DND-41 (cell line): ENCODE measurements around the gene UPB1.

Source experiments
- ATAC-seq: fragments of 200-7000 bp; cut with Tn5 transposase; 3 replicates; pipeline ENCODE4 v1.9.1; 2021; ENCODE audit warnings: low read depth; ENCODE audit not compliant: insufficient read depth
- DNase-seq: peaks from one replicate; pipeline ENCODE4 v3.0.0-alpha.2; 2020
- H2AFZ ChIP-seq: 2 replicates; pipeline ENCODE4 v1.6.0; 2012; ENCODE audit warnings: low read depth, low read length
- H3K27ac ChIP-seq: 2 replicates; pipeline ENCODE4 v1.5.1; 2012; ENCODE audit warnings: low read length, inconsistent platforms
- H3K27me3 ChIP-seq: fragments of 200-600 bp; sonication (generic); 2 replicates; pipeline ENCODE4 v1.6.0; 2012; ENCODE audit warnings: low read length, mild to moderate bottlenecking, inconsistent platforms; ENCODE audit not compliant: insufficient read depth, poor library complexity
- H3K36me3 ChIP-seq: 2 replicates; pipeline ENCODE4 v1.5.1; 2012; ENCODE audit warnings: low read length, inconsistent platforms; ENCODE audit not compliant: insufficient read depth
- H3K4me1 ChIP-seq: 2 replicates; pipeline ENCODE4 v1.5.1; 2012; ENCODE audit warnings: mild to moderate bottlenecking, low read length; ENCODE audit not compliant: insufficient read depth
- H3K4me2 ChIP-seq: 2 replicates; pipeline ENCODE4 v1.6.0; 2012; ENCODE audit warnings: mild to moderate bottlenecking, moderate library complexity, low read length, inconsistent platforms; ENCODE audit not compliant: insufficient read depth
- H3K4me3 ChIP-seq, 2 experiments: fragments of 200-600 bp in 1 of 2; shearing (Covaris generic) in 1 of 2; 2 replicates each; pipeline ENCODE4 v1.5.1; 2012 to 2016; ENCODE audit warnings: inconsistent platforms in 2 of 2, low read length in 2 of 2, mild to moderate bottlenecking in 2 of 2, low read depth in 1 of 2, moderate library complexity in 1 of 2
- H3K79me2 ChIP-seq: 2 replicates; pipeline ENCODE4 v1.6.0; 2012; ENCODE audit warnings: low read length, inconsistent platforms; ENCODE audit not compliant: insufficient read depth
- H3K9ac ChIP-seq: 2 replicates; pipeline ENCODE4 v1.6.0; 2012; ENCODE audit warnings: low read depth, mild to moderate bottlenecking, inconsistent platforms, low read length, moderate library complexity
- H3K9me3 ChIP-seq: 2 replicates; pipeline ENCODE4 v1.5.1; 2012; ENCODE audit warnings: low read length, moderate library complexity, mild to moderate bottlenecking, inconsistent platforms; ENCODE audit not compliant: insufficient read depth, severe bottlenecking
- H4K20me1 ChIP-seq: 2 replicates; pipeline ENCODE4 v1.6.0; 2012; ENCODE audit warnings: low read length; ENCODE audit not compliant: insufficient read depth
- EZH2 ChIP-seq: IDR thresholded peaks from 3 replicates; pipeline ENCODE4 v1.6.1; 2012; ENCODE audit warnings: borderline replicate concordance, low read depth, mild to moderate bottlenecking, moderate library complexity, low read length, inconsistent platforms; ENCODE audit not compliant: severe bottlenecking
- TF ChIP-seq, protein P1 (sequence below): IDR thresholded peaks from 2 replicates; pipeline ENCODE4 v1.5.1; 2012; ENCODE audit warnings: borderline replicate concordance, low read length, moderate library complexity, mild to moderate bottlenecking; ENCODE audit not compliant: poor library complexity, severe bottlenecking; ENCODE audit errors: extremely low read depth

Gene UPB1

GRCh38 chr22:24450610-24451009 is 44.5 kb upstream of the UPB1 start:
- H2AFZ ChIP-seq, result no peak overlapping the region
- no peak for ATAC-seq
- TF ChIP-seq, protein P1, sequence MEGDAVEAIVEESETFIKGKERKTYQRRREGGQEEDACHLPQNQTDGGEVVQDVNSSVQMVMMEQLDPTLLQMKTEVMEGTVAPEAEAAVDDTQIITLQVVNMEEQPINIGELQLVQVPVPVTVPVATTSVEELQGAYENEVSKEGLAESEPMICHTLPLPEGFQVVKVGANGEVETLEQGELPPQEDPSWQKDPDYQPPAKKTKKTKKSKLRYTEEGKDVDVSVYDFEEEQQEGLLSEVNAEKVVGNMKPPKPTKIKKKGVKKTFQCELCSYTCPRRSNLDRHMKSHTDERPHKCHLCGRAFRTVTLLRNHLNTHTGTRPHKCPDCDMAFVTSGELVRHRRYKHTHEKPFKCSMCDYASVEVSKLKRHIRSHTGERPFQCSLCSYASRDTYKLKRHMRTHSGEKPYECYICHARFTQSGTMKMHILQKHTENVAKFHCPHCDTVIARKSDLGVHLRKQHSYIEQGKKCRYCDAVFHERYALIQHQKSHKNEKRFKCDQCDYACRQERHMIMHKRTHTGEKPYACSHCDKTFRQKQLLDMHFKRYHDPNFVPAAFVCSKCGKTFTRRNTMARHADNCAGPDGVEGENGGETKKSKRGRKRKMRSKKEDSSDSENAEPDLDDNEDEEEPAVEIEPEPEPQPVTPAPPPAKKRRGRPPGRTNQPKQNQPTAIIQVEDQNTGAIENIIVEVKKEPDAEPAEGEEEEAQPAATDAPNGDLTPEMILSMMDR, result no peak
- TF ChIP-seq EZH2, result no peak

GRCh38 chr22:24451162-24451561 is 44.0 kb upstream of the UPB1 start:
- H3K27me3 ChIP-seq, result no peaks in the 10 kb centered on the region
- no peak overlapping the region for H3K27ac ChIP-seq
- H3K9me3 ChIP-seq, result no peaks in the 10 kb centered on the region
- H3K4me2 ChIP-seq, result no peak overlapping the region
- H3K4me1 ChIP-seq, result no peaks in the 10 kb centered on the region
- no peak overlapping the region for H3K4me3 ChIP-seq
- H4K20me1 ChIP-seq, result no peaks in the 10 kb centered on the region
- no peaks in the 10 kb centered on the region for H3K79me2 ChIP-seq
- ATAC-seq (no peak), DNase-seq (no peak)
- no peak overlapping the region for H3K9ac ChIP-seq
- TF ChIP-seq, protein P1, result no peak
- no peak for TF ChIP-seq EZH2
- H2AFZ ChIP-seq, result no peak overlapping the region
- no peaks in the 10 kb centered on the region for H3K36me3 ChIP-seq

More at GRCh38 chr22:24450610-24451009, 44.5 kb upstream of the UPB1 start:
- no peaks in the 10 kb centered on the region for H3K9me3 ChIP-seq
- no peak overlapping the region for H3K27ac ChIP-seq
- no peak overlapping the region for H3K9ac ChIP-seq
- no peaks in the 10 kb centered on the region for H3K4me1 ChIP-seq
- no peaks in the 10 kb centered on the region for H3K36me3 ChIP-seq
- H3K27me3 ChIP-seq, result no peaks in the 10 kb centered on the region
- H4K20me1 ChIP-seq, result no peaks in the 10 kb centered on the region
- no peak overlapping the region for H3K4me2 ChIP-seq
- no peaks in the 10 kb centered on the region for H3K79me2 ChIP-seq
- DNase-seq, result no peak
- H3K4me3 ChIP-seq, result no peak overlapping the region

DNA sequence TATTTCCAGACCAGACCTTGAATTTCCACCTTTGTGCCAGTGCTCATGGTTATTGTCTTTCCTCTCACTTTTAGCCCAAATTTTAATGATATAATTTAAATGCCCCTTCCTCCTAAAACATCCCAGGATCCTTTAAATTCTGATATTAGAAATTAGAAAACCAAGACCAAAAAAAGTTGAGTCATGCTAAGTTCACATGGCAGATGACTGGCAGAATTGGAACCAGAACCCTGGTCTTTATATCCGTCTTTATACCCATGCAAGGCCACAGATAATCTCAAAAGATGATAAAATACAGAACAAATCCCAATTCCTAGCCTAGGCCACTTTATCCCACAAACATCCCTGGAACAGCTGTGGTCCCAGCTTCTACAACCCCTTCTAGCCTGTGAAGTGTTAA is 41.3 kb upstream of the UPB1 start:
- Histone ChIP-seq H2AFZ (no peak overlapping the region), H3K9me3 (no peaks in the 10 kb centered on the region), H3K9ac (no peak overlapping the region), H3K27me3 (no peaks in the 10 kb centered on the region), H4K20me1 (no peaks in the 10 kb centered on the region), H3K27ac (no peak overlapping the region), H3K79me2 (no peaks in the 10 kb centered on the region), H3K36me3 (no peaks in the 10 kb centered on the region), H3K4me1 (no peaks in the 10 kb centered on the region), H3K4me3 (no peak overlapping the region), H3K4me2 (no peak overlapping the region)
- ATAC-seq (no peak), DNase-seq (no peak)
- TF ChIP-seq, protein P1, result no peak
- TF ChIP-seq EZH2, result no peak

DNA sequence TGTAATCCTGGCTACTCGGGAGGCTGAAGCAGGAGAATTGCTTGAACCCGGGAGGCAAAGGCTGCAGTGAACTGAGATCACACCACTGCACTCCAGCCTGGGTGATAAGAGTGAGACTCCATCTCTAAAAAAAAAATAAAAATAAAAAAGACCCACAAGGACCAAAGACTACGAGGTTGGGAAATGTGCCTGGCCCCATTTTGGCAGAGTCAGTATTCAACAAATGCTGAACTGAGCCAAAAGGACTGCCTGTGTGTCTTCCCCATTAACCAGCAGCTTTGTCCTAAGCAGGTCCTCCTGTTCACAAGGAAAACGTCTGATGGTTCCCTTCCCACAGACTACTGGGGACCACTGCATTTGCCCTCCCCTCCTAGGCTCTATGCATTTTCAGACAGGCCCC is 40.1 kb upstream of the UPB1 start:
- H3K4me3 ChIP-seq, result no peak overlapping the region
- DNase-seq (no peak), ATAC-seq (no peak)
- H3K9ac ChIP-seq, result no peak overlapping the region
- H3K4me2 ChIP-seq, result no peak overlapping the region
- H3K27me3 ChIP-seq, result no peaks in the 10 kb centered on the region
- H3K9me3 ChIP-seq, result no peaks in the 10 kb centered on the region
- H4K20me1 ChIP-seq, result no peaks in the 10 kb centered on the region
- TF ChIP-seq, protein P1, result no peak
- TF ChIP-seq EZH2, result no peak
- H3K4me1 ChIP-seq, result no peaks in the 10 kb centered on the region
- H3K36me3 ChIP-seq, result no peaks in the 10 kb centered on the region
- H2AFZ ChIP-seq, result no peak overlapping the region
- H3K79me2 ChIP-seq, result no peaks in the 10 kb centered on the region
- no peak overlapping the region for H3K27ac ChIP-seq
